Stimulated activated CD8-positive, alpha-beta memory T cell treated with anti-CD3 and anti-CD28 coated beads, Interleukin-15, amount 100 ng/mL, for 1 hour (primary cell): ENCODE results near the gene PHPT1.
"Not testable (repeated sequence)": the region's sequence is repeated elsewhere in the genome, so short reads cannot be mapped to it uniquely, and the experiment has no call there.

Source experiments
- DNase-seq: peaks from one replicate; pipeline ENCODE4 v3.0.0-alpha.2; 2020; ENCODE audit warnings: low read depth

The PHPT1 gene

GRCh38 chr9:136849038-136849959 lies at the start of gene PHPT1:
PHPT1 (plus strand) TSS chr9:136849409; CDS start chr9:136849431, 22 bp downstream.
- peak; percentile 87 for DNase-seq

- peak; percentile 84 for DNase-seq
Measured at GRCh38 chr9:136799854-136800657, 49.2 kb upstream of the PHPT1 start.

- no peak for DNase-seq
Measured at GRCh38 chr9:136802321-136802720, 46.9 kb upstream of the PHPT1 start.

- not testable (repeated sequence) for DNase-seq
Measured at GRCh38 chr9:136803009-136803550, 46.1 kb upstream of the PHPT1 start.

GRCh38 chr9:136803551-136804508 lies 45.4 kb upstream of the PHPT1 start:
- no peak for DNase-seq

- no peak for DNase-seq
Measured at GRCh38 chr9:136804509-136805206, 44.6 kb upstream of the PHPT1 start.

GRCh38 chr9:136805207-136805740 lies 43.9 kb upstream of the PHPT1 start:
- no peak for DNase-seq

GRCh38 chr9:136806067-136806466 lies 43.1 kb upstream of the PHPT1 start:
- no peak for DNase-seq

- no peak for DNase-seq
Measured at GRCh38 chr9:136806631-136807201, 42.5 kb upstream of the PHPT1 start.

GRCh38 chr9:136807281-136808074 lies 41.7 kb upstream of the PHPT1 start, which contains the start of gene RABL6:
RABL6 (plus strand) TSS chr9:136807948; CDS start chr9:136808197, 249 bp downstream.
- DNase-seq, result peak; percentile 53

- no peak for DNase-seq
Measured at GRCh38 chr9:136808075-136808805, 41.0 kb upstream of the PHPT1 start.

- DNase-seq, result no peak
Measured at GRCh38 chr9:136808806-136809158, 40.4 kb upstream of the PHPT1 start.

- DNase-seq, result no peak
Measured at GRCh38 chr9:136814725-136815421, 34.3 kb upstream of the PHPT1 start.

- no peak for DNase-seq
Measured at GRCh38 chr9:136815422-136815782, 33.8 kb upstream of the PHPT1 start.

- no peak for DNase-seq
Measured at GRCh38 chr9:136820971-136821825, 28.0 kb upstream of the PHPT1 start.

GRCh38 chr9:136821826-136822544 lies 27.2 kb upstream of the PHPT1 start:
- DNase-seq, result no peak
